GM12878 (cell line): ENCODE measurements around the gene GNAQ. TPM values are rescaled to one million over a fixed set of nuclear protein-coding genes. Genes with fewer than 3 reads are reported as not detected.
A peak's percentile ranks its signal among the peaks of the same experiment; 100 is the strongest.

ENCODE experiments used
- ATAC-seq: fragments of 200-7000 bp; cut with Tn5 transposase; 3 replicates; pipeline ENCODE4 v1.9.1; 2020; ENCODE audit warnings: mild to moderate bottlenecking, moderate library complexity
- BruUV-seq: library from RNA; stranded (reverse); fragments of 400-500 nt; replicated peaks from 2 replicates; lab custom pipeline; 2021; lab: Mats Ljungman, UMichigan
- CTCF ChIA-PET: fragments of 300-600 bp; sonication (Branson Sonifier 250); formaldehyde crosslinking; extraction: SDS; loops from one replicate; lab custom pipeline; 2021; ENCODE audit warnings: inconsistent platforms; lab: Yijun Ruan, JAX
- POLR2A ChIA-PET: fragments of 350-600 bp; formaldehyde crosslinking; extraction: SDS; loops from one replicate; lab custom pipeline; 2021; ENCODE audit warnings: inconsistent platforms; lab: Charles Lee
- RAD21 ChIA-PET: fragments of 300-600 bp; sonication (Branson Sonifier 250); formaldehyde crosslinking; loops from one replicate; lab custom pipeline; 2023; ENCODE audit warnings: antibody characterized with exemption; ENCODE audit not compliant: unreplicated experiment; lab: Charles Lee
- SMC1A ChIA-PET: fragments of 300-600 bp; sonication (Branson Sonifier 250); formaldehyde crosslinking; loops from one replicate; lab custom pipeline; 2023; ENCODE audit not compliant: unreplicated experiment, uncharacterized antibody; lab: Charles Lee
- DNase-seq: peaks from one replicate; pipeline ENCODE4 v3.0.0-alpha.2; 2011; ENCODE audit warnings: low read depth, low spot score
- FAIRE-seq: peaks from 3 replicates; lab custom pipeline; 2011; peaks lifted over from hg19 to GRCh38; lab: Jason Lieb, UNC
- H2AFZ ChIP-seq: 2 replicates; pipeline ENCODE4 v1.6.0; 2011; ENCODE audit warnings: low read depth, low read length, control low read depth; ENCODE audit not compliant: control insufficient read depth
- H3K27ac ChIP-seq: 2 replicates; pipeline ENCODE4 v1.5.1; 2011; ENCODE audit warnings: control low read depth; ENCODE audit not compliant: control insufficient read depth, insufficient read depth
- H3K27me3 ChIP-seq, 2 experiments: replicated peaks in 1 of 2; 2 replicates each; pipeline versions ENCODE4 v1.6.0 to v1.6.1; 2011; ENCODE audit warnings: low read length in 1 of 2; ENCODE audit not compliant: control insufficient read depth in 2 of 2, insufficient read depth in 2 of 2
- H3K36me3 ChIP-seq, 2 experiments: 2 replicates each; pipeline ENCODE4 v1.5.1; 2011; ENCODE audit warnings: low read length in 1 of 2; ENCODE audit not compliant: control insufficient read depth in 2 of 2, insufficient read depth in 2 of 2
- H3K4me1 ChIP-seq: 2 replicates; pipeline ENCODE4 v1.6.1; 2011; ENCODE audit warnings: mild to moderate bottlenecking, low read length, moderate library complexity, mixed read lengths; ENCODE audit not compliant: control insufficient read depth, insufficient read depth
- H3K4me2 ChIP-seq: 2 replicates; pipeline ENCODE4 v1.6.0; 2011; ENCODE audit warnings: control low read depth; ENCODE audit not compliant: control insufficient read depth, insufficient read depth
- H3K4me3 ChIP-seq: fragments of 200-600 bp; sonication (generic); 2 replicates; pipeline ENCODE4 v1.5.1; 2016
- H3K79me2 ChIP-seq: 2 replicates; pipeline ENCODE4 v1.6.0; 2011; ENCODE audit warnings: low read length; ENCODE audit not compliant: control insufficient read depth, insufficient read depth
- H3K9ac ChIP-seq: 2 replicates; pipeline ENCODE4 v1.8.0; 2011; ENCODE audit warnings: low read length, control low read depth, mixed read lengths; ENCODE audit not compliant: control insufficient read depth, insufficient read depth
- H3K9me3 ChIP-seq: replicated peaks from 3 replicates; pipeline ENCODE4 v1.5.1; 2011; ENCODE audit warnings: mild to moderate bottlenecking, low read length; ENCODE audit not compliant: control insufficient read depth, insufficient read depth
- H4K20me1 ChIP-seq: 2 replicates; pipeline ENCODE4 v1.6.0; 2011; ENCODE audit not compliant: control insufficient read depth, insufficient read depth
- BHLHE40 ChIP-seq, 2 experiments: fragments of 450-650 bp in 1 of 2; IDR thresholded peaks; 2 replicates each; pipeline ENCODE4 v1.6.1; 2011 to 2017; ENCODE audit warnings: low read depth in 2 of 2, borderline replicate concordance in 1 of 2, improper control_type of control experiment in 1 of 2, low read length in 1 of 2, mild to moderate bottlenecking in 1 of 2
- BMI1 ChIP-seq: fragments of 450-650 bp; IDR thresholded peaks from 2 replicates; pipeline ENCODE4 v1.6.1; 2016; ENCODE audit warnings: mild to moderate bottlenecking, moderate library complexity, borderline replicate concordance
- CEBPZ ChIP-seq: fragments of 150-350 bp; IDR thresholded peaks from 2 replicates; pipeline ENCODE4 v1.6.1; 2016; ENCODE audit warnings: low read depth, low read length
- CHD4 ChIP-seq: fragments of 200-600 bp; sonication (generic); IDR thresholded peaks from 2 replicates; pipeline ENCODE4 v1.6.1; 2016; ENCODE audit warnings: mild to moderate bottlenecking
- IKZF2 ChIP-seq, 2 experiments: fragments of 450-650 bp; IDR thresholded peaks; 2 replicates each; pipeline ENCODE4 v1.6.1; 2017; ENCODE audit warnings: mild to moderate bottlenecking in 2 of 2, moderate library complexity in 2 of 2
- JUNB ChIP-seq: IDR thresholded peaks from 2 replicates; pipeline ENCODE4 v1.6.1; 2016; ENCODE audit warnings: antibody characterized with exemption, mild to moderate bottlenecking
- MEF2B ChIP-seq: fragments of 450-650 bp; IDR thresholded peaks from 2 replicates; pipeline ENCODE4 v1.6.1; 2018; ENCODE audit warnings: mild to moderate bottlenecking, moderate library complexity; ENCODE audit not compliant: partially characterized antibody, poor library complexity, severe bottlenecking
- NBN ChIP-seq: fragments of 450-650 bp; IDR thresholded peaks from 2 replicates; pipeline ENCODE4 v1.6.1; 2016
- NR2F1 ChIP-seq: fragments of 450-650 bp; conservative IDR thresholded peaks from 2 replicates; pipeline ENCODE4 v1.6.1; 2017; ENCODE audit warnings: mild to moderate bottlenecking
- NRF1 ChIP-seq: conservative IDR thresholded peaks from 2 replicates; pipeline ENCODE4 v1.6.1; 2011; ENCODE audit warnings: mild to moderate bottlenecking, low read depth, low read length, improper control_type of control experiment
- RAD51 ChIP-seq: fragments of 450-650 bp; IDR thresholded peaks from 2 replicates; pipeline ENCODE4 v1.6.1; 2016; ENCODE audit warnings: moderate library complexity, mild to moderate bottlenecking, inconsistent platforms
- SMAD5 ChIP-seq: IDR thresholded peaks from 2 replicates; pipeline ENCODE4 v1.6.1; 2016; ENCODE audit warnings: antibody characterized with exemption, low read depth
- ZNF217 ChIP-seq: fragments of 450-650 bp; IDR thresholded peaks from 2 replicates; pipeline ENCODE4 v1.6.1; 2017; ENCODE audit warnings: antibody characterized with exemption, mild to moderate bottlenecking
- WGBS: methylation state at CpG from one replicate; pipeline ENCODE4 v1.1.6; 2016; ENCODE audit warnings: low lambda C conversion rate; ENCODE audit not compliant: insufficient replicate concordance, insufficient coverage; ENCODE audit errors: missing lambda C conversion rate; 5-methylcytosine and 5-hydroxymethylcytosine counted together
- in situ Hi-C: fragments of 300-500 bp; cut with MboI; formaldehyde crosslinking; loops from 9 replicates; pipeline ENCODE4 v1.14.3; 2018; ENCODE audit warnings: mixed read lengths
- intact Hi-C: fragments of 100-400 bp; cut with micrococcal nuclease; formaldehyde crosslinking; loops from one replicate; pipeline ENCODE4 v1.14.2; 2022; ENCODE audit not compliant: unreplicated experiment
- polyA plus RNA-seq, 11 experiments: library from polyadenylated mRNA; depleted of rRNA in 4 of 11; unstranded in 6 of 11; stranded (reverse) in 5 of 11; fragments of >200 nt; fragmentation: Nextera tagmentation in 4 of 11; fragmentation: Illumina TruSeq in 1 of 11; extraction: Ambion mirVana in 4 of 11; extraction: Trizol in 1 of 11; gene quantifications; 1 replicate in 1 of 11; 2 replicates in 10 of 11; pipeline versions ENCODE4 v1.2.1 to v1.2.3, GENCODE V29; 2011 to 2016; ENCODE audit warnings: inconsistent platforms in 2 of 11, missing spikeins in 2 of 11, low read depth in 1 of 11
- total RNA-seq, 4 experiments: library from RNA; depleted of rRNA in 3 of 4; stranded (reverse); fragments of >200 nt in 3 of 4; fragmentation: Illumina TruSeq in 1 of 4; extraction: Trizol in 1 of 4; gene quantifications; 2 replicates each; pipeline versions ENCODE4 v1.2.1 to v1.2.3, GENCODE V29; 2013 to 2021
- TF ChIP-seq, protein P1 (sequence below): fragments of 450-650 bp; formaldehyde crosslinking; IDR thresholded peaks from 2 replicates; pipeline ENCODE4 v1.4.0; 2020; ENCODE audit warnings: mild to moderate bottlenecking, moderate library complexity

The GNAQ gene
- total and polyA plus RNA-seq, 10 of the 15 experiments (the other 5 are each of a cell fraction or from before 2014, with no cell fraction given), result 0.15 to 47.2 (median 0.49) TPM

DNA sequence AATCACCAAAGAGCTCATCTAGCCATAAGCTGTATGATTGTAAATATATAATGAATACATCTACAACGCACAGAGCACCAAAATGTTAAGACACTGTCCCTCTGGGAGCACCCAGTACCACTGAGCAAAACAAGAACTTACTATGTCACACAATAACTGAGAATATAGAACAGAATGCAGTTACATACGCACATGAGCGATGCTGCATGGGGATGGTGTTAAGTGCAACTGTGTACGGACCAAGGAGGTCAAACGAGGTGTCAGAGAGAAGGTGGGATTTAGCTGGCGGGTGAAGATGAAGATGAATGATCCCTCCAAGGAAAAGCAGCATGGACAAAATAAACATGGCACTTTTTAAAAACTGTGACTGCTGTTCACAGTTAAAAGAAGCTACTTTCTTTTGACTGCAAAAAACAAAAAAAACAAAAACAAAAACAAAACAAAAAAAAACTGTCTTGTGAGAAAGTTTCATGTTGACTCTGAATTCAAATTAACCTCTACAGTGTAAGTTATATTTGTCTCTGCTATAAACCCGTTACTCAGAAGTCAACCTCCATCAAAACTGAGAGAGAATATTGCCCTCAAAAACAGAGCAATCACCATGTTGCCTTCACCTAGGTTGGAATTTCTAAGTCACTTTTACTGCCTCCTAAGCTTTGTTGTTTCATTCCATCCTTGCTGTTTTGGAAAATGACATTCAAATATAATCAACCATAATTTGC, 213.9 kb downstream of the GNAQ start:
- H3K4me3 ChIP-seq, result no peak overlapping the region
- no peaks in the 10 kb centered on the region for H3K36me3 ChIP-seq
- SMC1A ChIA-PET, result interaction anchor here (0.8 to 4.5 kb wide), 17 partner anchors 8 to 303 kb away, joined by 3 to 28 read pairs (median 5); no protein-coding TSS in a partner anchor
- WGBS, result 17% methylated on average over 7 of the region's 7 CpGs
- CTCF ChIA-PET, result interaction anchor here (1.0 to 3.9 kb wide), 10 partner anchors 8 to 361 kb away, joined by 3 to 21 read pairs (median 4); no protein-coding TSS in a partner anchor
- in situ Hi-C loops, result no loop called here
- no peak overlapping the region for H2AFZ ChIP-seq
- H3K9me3 ChIP-seq, result no peaks in the 10 kb centered on the region
- POLR2A ChIA-PET, result interaction anchor here (0.6 to 1.0 kb wide), 4 partner anchors 8 to 116 kb away, joined by 3 to 4 read pairs (median 3); no protein-coding TSS in a partner anchor
- no peaks in the 10 kb centered on the region for H3K27me3 ChIP-seq
- FAIRE-seq, result no peak
- H3K79me2 ChIP-seq, result no peaks in the 10 kb centered on the region
- H3K9ac ChIP-seq, result no peak overlapping the region
- intact Hi-C loops, result no loop called here
- no peak overlapping the region for H3K27ac ChIP-seq
- ATAC-seq, result peak; percentile 71
- H3K4me1 ChIP-seq, result no peaks in the 10 kb centered on the region
- H4K20me1 ChIP-seq, result no peaks in the 10 kb centered on the region
- RAD21 ChIA-PET, result interaction anchor here (0.7 to 2.6 kb wide), 9 partner anchors 8 to 217 kb away, joined by 3 to 17 read pairs (median 5); no protein-coding TSS in a partner anchor
- DNase-seq, result no peak
- H3K4me2 ChIP-seq, result peak overlapping the region; percentile 2; the same call in 1 of the 2 replicates
- TF ChIP-seq IKZF2 (IDR thresholded peaks at IDR 0.05) (0 out of 4 replicates have a peak, but pooled peaks of 1 of the 2 experiments have one; percentile 16), ZNF217 (0 out of 2 replicates have a peak, but pooled peaks have one; percentile 17), BMI1 (no peak), NBN (0 out of 2 replicates have a peak, but pooled peaks have one; percentile 31), CHD4 (no peak), BHLHE40 (IDR thresholded peaks at IDR 0.05; ENCODE audit: borderline replicate concordance in 1 of 2, low read depth in 2 of 2, low read length in 1 of 2) (0 out of 4 replicates have a peak, but pooled peaks of 1 of the 2 experiments have one; percentile 14), NR2F1 (peak; percentile 59; the same call in 1 of the 2 replicates), RAD51 (no peak), CEBPZ (no peak), JUNB (peak; percentile 25; the same call in 1 of the 2 replicates), NRF1 (no peak), SMAD5 (no peak), MEF2B (peak; percentile 13)
- TF ChIP-seq, protein P1, sequence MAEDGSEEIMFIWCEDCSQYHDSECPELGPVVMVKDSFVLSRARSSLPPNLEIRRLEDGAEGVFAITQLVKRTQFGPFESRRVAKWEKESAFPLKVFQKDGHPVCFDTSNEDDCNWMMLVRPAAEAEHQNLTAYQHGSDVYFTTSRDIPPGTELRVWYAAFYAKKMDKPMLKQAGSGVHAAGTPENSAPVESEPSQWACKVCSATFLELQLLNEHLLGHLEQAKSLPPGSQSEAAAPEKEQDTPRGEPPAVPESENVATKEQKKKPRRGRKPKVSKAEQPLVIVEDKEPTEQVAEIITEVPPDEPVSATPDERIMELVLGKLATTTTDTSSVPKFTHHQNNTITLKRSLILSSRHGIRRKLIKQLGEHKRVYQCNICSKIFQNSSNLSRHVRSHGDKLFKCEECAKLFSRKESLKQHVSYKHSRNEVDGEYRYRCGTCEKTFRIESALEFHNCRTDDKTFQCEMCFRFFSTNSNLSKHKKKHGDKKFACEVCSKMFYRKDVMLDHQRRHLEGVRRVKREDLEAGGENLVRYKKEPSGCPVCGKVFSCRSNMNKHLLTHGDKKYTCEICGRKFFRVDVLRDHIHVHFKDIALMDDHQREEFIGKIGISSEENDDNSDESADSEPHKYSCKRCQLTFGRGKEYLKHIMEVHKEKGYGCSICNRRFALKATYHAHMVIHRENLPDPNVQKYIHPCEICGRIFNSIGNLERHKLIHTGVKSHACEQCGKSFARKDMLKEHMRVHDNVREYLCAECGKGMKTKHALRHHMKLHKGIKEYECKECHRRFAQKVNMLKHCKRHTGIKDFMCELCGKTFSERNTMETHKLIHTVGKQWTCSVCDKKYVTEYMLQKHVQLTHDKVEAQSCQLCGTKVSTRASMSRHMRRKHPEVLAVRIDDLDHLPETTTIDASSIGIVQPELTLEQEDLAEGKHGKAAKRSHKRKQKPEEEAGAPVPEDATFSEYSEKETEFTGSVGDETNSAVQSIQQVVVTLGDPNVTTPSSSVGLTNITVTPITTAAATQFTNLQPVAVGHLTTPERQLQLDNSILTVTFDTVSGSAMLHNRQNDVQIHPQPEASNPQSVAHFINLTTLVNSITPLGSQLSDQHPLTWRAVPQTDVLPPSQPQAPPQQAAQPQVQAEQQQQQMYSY (CRISPR knock-in tag), result no peak
- BruUV-seq, result no TSS peak
